HG03064 (cell line): Measurements from ENCODE around the gene MINDY3.

Experiments used
- ATAC-seq: cut with Tn5 transposase; IDR thresholded peaks from one replicate; pipeline ENCODE4 v1.9.1; 2021; ENCODE audit warnings: low read depth; ENCODE audit not compliant: unreplicated experiment

Gene MINDY3

DNA sequence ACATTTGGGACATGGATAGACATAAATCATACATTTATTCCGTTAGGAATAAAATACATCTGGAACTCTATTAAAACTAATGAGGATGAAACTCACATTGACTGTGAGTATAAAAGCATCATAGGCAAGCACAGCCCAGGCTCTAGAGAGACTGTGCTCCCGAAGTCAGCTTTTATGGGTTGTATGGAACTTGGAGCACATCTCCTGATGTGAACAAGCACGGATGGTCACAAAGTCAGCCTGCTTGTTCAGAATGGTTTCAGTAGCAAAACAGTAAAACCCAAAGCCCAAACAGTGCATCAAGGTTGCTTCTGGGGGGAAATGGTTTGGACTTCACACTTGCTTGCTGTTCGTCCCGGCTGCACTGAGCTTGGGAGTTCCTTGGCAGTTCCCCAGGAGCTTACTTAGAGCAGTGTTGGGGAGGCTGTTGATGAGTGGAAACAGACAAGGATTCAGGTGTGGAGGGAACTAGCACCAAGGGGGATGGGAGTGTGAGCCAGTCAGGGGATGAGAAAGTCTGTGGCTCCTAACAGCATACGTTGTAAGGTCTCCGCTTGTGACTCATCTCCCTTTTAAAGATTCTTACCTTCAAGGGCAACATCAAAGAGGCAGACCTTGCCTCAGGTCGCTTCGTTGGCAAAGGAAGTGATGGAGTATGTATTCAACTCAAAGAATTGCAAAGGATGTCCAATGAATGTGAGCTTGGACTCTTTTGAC, 120.9 kb downstream of the MINDY3 start:
- no peak for ATAC-seq

GRCh38 chr10:15738270-15738925, 121.9 kb downstream of the MINDY3 start:
- no peak for ATAC-seq

GRCh38 chr10:15737656-15738055, 122.7 kb downstream of the MINDY3 start:
- no peak for ATAC-seq

- ATAC-seq = no peak
Observed at GRCh38 chr10:15735763-15736162, 124.5 kb downstream of the MINDY3 start.

DNA sequence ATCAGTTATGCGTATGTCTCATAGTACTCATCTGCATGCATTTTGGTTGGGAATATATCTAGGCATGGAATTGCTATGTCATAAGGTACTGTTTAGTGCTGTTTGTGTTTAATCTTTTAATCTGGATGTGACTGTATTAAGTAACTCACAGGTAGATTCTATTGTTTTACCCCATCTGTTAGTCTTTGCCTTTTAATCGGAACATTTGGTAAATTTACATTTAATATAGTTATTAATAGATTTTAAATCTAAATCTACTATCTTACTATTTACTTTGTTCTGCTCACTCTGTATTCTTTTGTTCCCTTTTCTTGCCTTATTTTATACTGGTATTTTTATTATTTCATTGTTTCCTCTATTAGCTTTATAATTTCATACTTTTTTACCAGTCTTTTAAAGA, 130.0 kb downstream of the MINDY3 start:
- no peak for ATAC-seq

GRCh38 chr10:15729890-15730289, 130.4 kb downstream of the MINDY3 start:
- ATAC-seq = no peak
